ENCODE results near the gene REXO4.
A peak's percentile ranks its signal among the peaks of the same experiment; 100 is the strongest.

DNA sequence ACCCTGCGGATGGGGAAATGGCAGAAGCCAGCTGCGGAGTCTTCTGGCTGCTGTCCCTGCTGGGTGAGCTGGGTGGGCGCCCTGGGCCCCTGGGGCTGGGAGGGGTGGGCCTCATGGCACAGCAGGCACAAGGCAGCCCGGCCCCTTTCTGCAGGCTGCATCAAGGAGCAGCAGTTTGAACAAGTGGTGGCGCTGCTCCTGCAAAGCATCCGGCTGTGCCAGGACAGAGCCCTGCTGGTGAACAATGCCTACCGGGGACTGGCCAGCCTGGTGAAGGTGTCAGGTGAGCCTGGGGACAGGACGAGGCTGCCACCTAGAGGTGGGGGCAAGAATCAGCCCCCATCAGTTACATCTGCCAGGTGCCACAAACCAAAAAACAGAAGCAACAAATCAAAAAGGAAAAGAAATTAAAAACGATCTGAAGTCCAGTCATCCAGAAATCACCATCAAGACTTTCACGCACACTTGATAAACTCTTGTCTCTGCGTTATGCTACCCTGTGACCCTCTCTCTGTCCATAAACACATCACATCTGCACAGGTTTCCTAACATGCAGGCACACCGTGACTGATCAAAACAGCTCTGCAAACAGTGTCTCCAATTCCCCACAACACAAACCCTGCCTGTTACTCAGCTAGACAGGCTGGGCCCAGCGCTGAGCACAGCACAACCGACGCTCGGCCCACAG lies 13.9 kb downstream of the REXO4 start:
- TF ChIP-seq, protein P1, sequence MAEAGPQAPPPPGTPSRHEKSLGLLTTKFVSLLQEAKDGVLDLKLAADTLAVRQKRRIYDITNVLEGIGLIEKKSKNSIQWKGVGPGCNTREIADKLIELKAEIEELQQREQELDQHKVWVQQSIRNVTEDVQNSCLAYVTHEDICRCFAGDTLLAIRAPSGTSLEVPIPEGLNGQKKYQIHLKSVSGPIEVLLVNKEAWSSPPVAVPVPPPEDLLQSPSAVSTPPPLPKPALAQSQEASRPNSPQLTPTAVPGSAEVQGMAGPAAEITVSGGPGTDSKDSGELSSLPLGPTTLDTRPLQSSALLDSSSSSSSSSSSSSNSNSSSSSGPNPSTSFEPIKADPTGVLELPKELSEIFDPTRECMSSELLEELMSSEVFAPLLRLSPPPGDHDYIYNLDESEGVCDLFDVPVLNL (CRISPR knock-in tag; IDR thresholded peaks at IDR 0.05; ENCODE audit: borderline replicate concordance, low read depth) = no peak
- no peak for TF ChIP-seq ZNF671 (CRISPR knock-in tag; IDR thresholded peaks at IDR 0.05)
- TF ChIP-seq, protein P2, sequence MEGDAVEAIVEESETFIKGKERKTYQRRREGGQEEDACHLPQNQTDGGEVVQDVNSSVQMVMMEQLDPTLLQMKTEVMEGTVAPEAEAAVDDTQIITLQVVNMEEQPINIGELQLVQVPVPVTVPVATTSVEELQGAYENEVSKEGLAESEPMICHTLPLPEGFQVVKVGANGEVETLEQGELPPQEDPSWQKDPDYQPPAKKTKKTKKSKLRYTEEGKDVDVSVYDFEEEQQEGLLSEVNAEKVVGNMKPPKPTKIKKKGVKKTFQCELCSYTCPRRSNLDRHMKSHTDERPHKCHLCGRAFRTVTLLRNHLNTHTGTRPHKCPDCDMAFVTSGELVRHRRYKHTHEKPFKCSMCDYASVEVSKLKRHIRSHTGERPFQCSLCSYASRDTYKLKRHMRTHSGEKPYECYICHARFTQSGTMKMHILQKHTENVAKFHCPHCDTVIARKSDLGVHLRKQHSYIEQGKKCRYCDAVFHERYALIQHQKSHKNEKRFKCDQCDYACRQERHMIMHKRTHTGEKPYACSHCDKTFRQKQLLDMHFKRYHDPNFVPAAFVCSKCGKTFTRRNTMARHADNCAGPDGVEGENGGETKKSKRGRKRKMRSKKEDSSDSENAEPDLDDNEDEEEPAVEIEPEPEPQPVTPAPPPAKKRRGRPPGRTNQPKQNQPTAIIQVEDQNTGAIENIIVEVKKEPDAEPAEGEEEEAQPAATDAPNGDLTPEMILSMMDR (IDR thresholded peaks at IDR 0.05) = peak; percentile 64
- TF ChIP-seq, protein P3, sequence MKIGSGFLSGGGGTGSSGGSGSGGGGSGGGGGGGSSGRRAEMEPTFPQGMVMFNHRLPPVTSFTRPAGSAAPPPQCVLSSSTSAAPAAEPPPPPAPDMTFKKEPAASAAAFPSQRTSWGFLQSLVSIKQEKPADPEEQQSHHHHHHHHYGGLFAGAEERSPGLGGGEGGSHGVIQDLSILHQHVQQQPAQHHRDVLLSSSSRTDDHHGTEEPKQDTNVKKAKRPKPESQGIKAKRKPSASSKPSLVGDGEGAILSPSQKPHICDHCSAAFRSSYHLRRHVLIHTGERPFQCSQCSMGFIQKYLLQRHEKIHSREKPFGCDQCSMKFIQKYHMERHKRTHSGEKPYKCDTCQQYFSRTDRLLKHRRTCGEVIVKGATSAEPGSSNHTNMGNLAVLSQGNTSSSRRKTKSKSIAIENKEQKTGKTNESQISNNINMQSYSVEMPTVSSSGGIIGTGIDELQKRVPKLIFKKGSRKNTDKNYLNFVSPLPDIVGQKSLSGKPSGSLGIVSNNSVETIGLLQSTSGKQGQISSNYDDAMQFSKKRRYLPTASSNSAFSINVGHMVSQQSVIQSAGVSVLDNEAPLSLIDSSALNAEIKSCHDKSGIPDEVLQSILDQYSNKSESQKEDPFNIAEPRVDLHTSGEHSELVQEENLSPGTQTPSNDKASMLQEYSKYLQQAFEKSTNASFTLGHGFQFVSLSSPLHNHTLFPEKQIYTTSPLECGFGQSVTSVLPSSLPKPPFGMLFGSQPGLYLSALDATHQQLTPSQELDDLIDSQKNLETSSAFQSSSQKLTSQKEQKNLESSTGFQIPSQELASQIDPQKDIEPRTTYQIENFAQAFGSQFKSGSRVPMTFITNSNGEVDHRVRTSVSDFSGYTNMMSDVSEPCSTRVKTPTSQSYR (CRISPR knock-in tag; IDR thresholded peaks at IDR 0.05) = no peak
- no peak for TF ChIP-seq NFYB (CRISPR knock-in tag; conservative IDR thresholded peaks at IDR 0.05; ENCODE audit: low read depth)
- TF ChIP-seq, protein P4, sequence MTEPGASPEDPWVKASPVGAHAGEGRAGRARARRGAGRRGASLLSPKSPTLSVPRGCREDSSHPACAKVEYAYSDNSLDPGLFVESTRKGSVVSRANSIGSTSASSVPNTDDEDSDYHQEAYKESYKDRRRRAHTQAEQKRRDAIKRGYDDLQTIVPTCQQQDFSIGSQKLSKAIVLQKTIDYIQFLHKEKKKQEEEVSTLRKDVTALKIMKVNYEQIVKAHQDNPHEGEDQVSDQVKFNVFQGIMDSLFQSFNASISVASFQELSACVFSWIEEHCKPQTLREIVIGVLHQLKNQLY (CRISPR knock-in tag; IDR thresholded peaks at IDR 0.05) = no peak
- TF ChIP-seq USF2 (CRISPR knock-in tag; IDR thresholded peaks at IDR 0.05) = no peak
- TF ChIP-seq ZNF121 (CRISPR knock-in tag; IDR thresholded peaks at IDR 0.05) = no peak
